MG63 (cell line): ENCODE results near the gene MACROD2. TPM values are rescaled to one million over a fixed set of nuclear protein-coding genes. Genes with fewer than 3 reads are reported as not detected.
"Not testable (repeated sequence)": the region's sequence is repeated elsewhere in the genome, so short reads cannot be mapped to it uniquely, and the experiment has no call there.

Experiments
- DNase-seq: peaks from one replicate; pipeline ENCODE4 v3.0.0-alpha.2; 2020
- H3K27me3 ChIP-seq: fragments of 250-450 bp; sonication (Bioruptor Pico); 2 replicates; pipeline ENCODE4 v1.5.1; 2020; ENCODE audit warnings: mild to moderate bottlenecking, moderate library complexity
- H3K36me3 ChIP-seq: fragments of 250-450 bp; sonication (Bioruptor Pico); 2 replicates; pipeline ENCODE4 v1.5.1; 2020; ENCODE audit warnings: mild to moderate bottlenecking, moderate library complexity
- H3K4me3 ChIP-seq: fragments of 250-450 bp; sonication (Bioruptor Pico); 2 replicates; pipeline ENCODE4 v1.5.1; 2020; ENCODE audit warnings: mild to moderate bottlenecking, moderate library complexity
- H3K9me3 ChIP-seq: fragments of 250-450 bp; sonication (Bioruptor Pico); 2 replicates; pipeline ENCODE4 v1.5.1; 2020; ENCODE audit warnings: mild to moderate bottlenecking, moderate library complexity
- total RNA-seq: library from RNA; depleted of rRNA; stranded (reverse); fragments of >200 nt; shearing (Covaris generic); gene quantifications from 2 replicates; pipeline ENCODE4 v1.2.3, GENCODE V29; 2014; ENCODE audit warnings: low replicate concordance

The MACROD2 gene
- total RNA-seq, 1 experiment from 2014 or later = 0.66 TPM

- Histone ChIP-seq H3K9me3 (no peaks in the 10 kb centered on the region), H3K4me3 (no peak overlapping the region), H3K27me3 (no peaks in the 10 kb centered on the region), H3K36me3 (no peaks in the 10 kb centered on the region)
- no peak for DNase-seq
Observed at GRCh38 chr20:14979453-14979986, 984.2 kb downstream of the MACROD2 start.

- H3K4me3 ChIP-seq, H3K36me3 ChIP-seq, H3K27me3 ChIP-seq, H3K9me3 ChIP-seq, DNase-seq: not testable (repeated sequence)
Observed at GRCh38 chr20:14981486-14981885, 986.2 kb downstream of the MACROD2 start.

GRCh38 chr20:14982324-14982723 lies 987.0 kb downstream of the MACROD2 start:
- not testable (repeated sequence) for H3K27me3 ChIP-seq, H3K36me3 ChIP-seq, H3K4me3 ChIP-seq, DNase-seq, H3K9me3 ChIP-seq

- Histone ChIP-seq H3K9me3 (no peaks in the 10 kb centered on the region), H3K27me3 (no peaks in the 10 kb centered on the region), H3K36me3 (no peaks in the 10 kb centered on the region), H3K4me3 (no peak overlapping the region)
- no peak for DNase-seq
Observed at GRCh38 chr20:14984305-14984704, 989.0 kb downstream of the MACROD2 start.

- no peak overlapping the region for H3K4me3 ChIP-seq
- H3K27me3 ChIP-seq = no peaks in the 10 kb centered on the region
- no peak for DNase-seq
- H3K36me3 ChIP-seq = no peaks in the 10 kb centered on the region
- H3K9me3 ChIP-seq = no peaks in the 10 kb centered on the region
Observed at GRCh38 chr20:14984768-14985622, 989.7 kb downstream of the MACROD2 start.

GRCh38 chr20:14986026-14986655 lies 990.8 kb downstream of the MACROD2 start:
- no peaks in the 10 kb centered on the region for H3K36me3 ChIP-seq
- no peaks in the 10 kb centered on the region for H3K27me3 ChIP-seq
- H3K4me3 ChIP-seq = no peak overlapping the region
- H3K9me3 ChIP-seq = no peaks in the 10 kb centered on the region
- no peak for DNase-seq

- no peaks in the 10 kb centered on the region for H3K27me3 ChIP-seq
- H3K36me3 ChIP-seq = no peaks in the 10 kb centered on the region
- H3K4me3 ChIP-seq = no peak overlapping the region
- no peak for DNase-seq
- H3K9me3 ChIP-seq = no peaks in the 10 kb centered on the region
Observed at GRCh38 chr20:14986656-14987055, 991.3 kb downstream of the MACROD2 start.

GRCh38 chr20:14989535-14990290 lies 994.4 kb downstream of the MACROD2 start:
- Histone ChIP-seq H3K36me3 (no peaks in the 10 kb centered on the region), H3K4me3 (no peak overlapping the region), H3K9me3 (no peaks in the 10 kb centered on the region), H3K27me3 (no peaks in the 10 kb centered on the region)
- no peak for DNase-seq

GRCh38 chr20:14991023-14991422 lies 995.7 kb downstream of the MACROD2 start:
- no peak for DNase-seq
- H3K4me3 ChIP-seq = no peak overlapping the region

GRCh38 chr20:14992153-14992552 lies 996.8 kb downstream of the MACROD2 start:
- no peak for DNase-seq

More at GRCh38 chr20:14991023-14991422, 995.7 kb downstream of the MACROD2 start:
- Histone ChIP-seq H3K9me3 (no peaks in the 10 kb centered on the region), H3K27me3 (no peaks in the 10 kb centered on the region), H3K36me3 (no peaks in the 10 kb centered on the region)

GRCh38 chr20:14992961-14993360 lies 997.6 kb downstream of the MACROD2 start:
- no peak for DNase-seq

More at GRCh38 chr20:14992153-14992552, 996.8 kb downstream of the MACROD2 start:
- Histone ChIP-seq H3K36me3 (no peaks in the 10 kb centered on the region), H3K4me3 (no peak overlapping the region), H3K27me3 (no peaks in the 10 kb centered on the region), H3K9me3 (no peaks in the 10 kb centered on the region)

GRCh38 chr20:14996883-14997672 lies 1001.8 kb downstream of the MACROD2 start:
- H3K27me3 ChIP-seq = no peaks in the 10 kb centered on the region
- no peaks in the 10 kb centered on the region for H3K36me3 ChIP-seq
- no peak overlapping the region for H3K4me3 ChIP-seq
- DNase-seq = no peak
- H3K9me3 ChIP-seq = no peaks in the 10 kb centered on the region

More at GRCh38 chr20:14992961-14993360, 997.6 kb downstream of the MACROD2 start:
- Histone ChIP-seq H3K4me3 (no peak overlapping the region), H3K9me3 (no peaks in the 10 kb centered on the region), H3K27me3 (no peaks in the 10 kb centered on the region), H3K36me3 (no peaks in the 10 kb centered on the region)

GRCh38 chr20:14997791-14998190 lies 1002.5 kb downstream of the MACROD2 start:
- Histone ChIP-seq H3K27me3 (no peaks in the 10 kb centered on the region), H3K36me3 (no peaks in the 10 kb centered on the region), H3K4me3 (no peak overlapping the region), H3K9me3 (no peaks in the 10 kb centered on the region)
- DNase-seq = no peak

- no peaks in the 10 kb centered on the region for H3K27me3 ChIP-seq
- H3K4me3 ChIP-seq = no peak overlapping the region
- no peaks in the 10 kb centered on the region for H3K9me3 ChIP-seq
- no peaks in the 10 kb centered on the region for H3K36me3 ChIP-seq
- DNase-seq = no peak
Observed at GRCh38 chr20:15005300-15005986, 1010.1 kb downstream of the MACROD2 start.

GRCh38 chr20:15011631-15012030 lies 1016.3 kb downstream of the MACROD2 start:
- Histone ChIP-seq H3K9me3 (no peaks in the 10 kb centered on the region), H3K27me3 (no peaks in the 10 kb centered on the region), H3K36me3 (no peaks in the 10 kb centered on the region), H3K4me3 (no peak overlapping the region)
- DNase-seq = no peak

- no peaks in the 10 kb centered on the region for H3K27me3 ChIP-seq
- H3K36me3 ChIP-seq = no peaks in the 10 kb centered on the region
- no peaks in the 10 kb centered on the region for H3K9me3 ChIP-seq
- no peak overlapping the region for H3K4me3 ChIP-seq
- DNase-seq = no peak
Observed at GRCh38 chr20:15012566-15012965, 1017.2 kb downstream of the MACROD2 start.
